ENCODE data around the gene CTSA.
"Not testable (repeated sequence)": the region's sequence is repeated elsewhere in the genome, so short reads cannot be mapped to it uniquely, and the experiment has no call there.

CTSA gene

DNA sequence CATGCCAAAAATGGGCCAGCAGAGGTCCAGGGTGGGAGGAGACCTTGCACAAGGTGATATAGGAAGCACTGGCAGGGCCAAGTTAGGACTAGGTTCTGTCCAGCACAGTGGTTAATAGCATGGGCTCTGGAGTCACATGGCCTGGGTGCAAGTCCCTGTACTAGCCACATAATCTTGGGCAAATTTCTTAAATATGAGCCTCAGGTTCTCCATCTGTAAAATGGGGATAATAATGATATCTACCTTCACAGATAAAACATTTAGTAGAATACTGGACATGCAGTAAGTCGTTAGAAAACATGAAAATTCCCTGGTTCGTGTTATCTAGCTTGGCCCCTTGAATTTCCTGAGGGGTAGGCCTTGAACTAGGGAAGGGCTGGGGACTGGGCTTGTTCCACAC, 6.2 kb downstream of the CTSA start:
- TF ChIP-seq, protein P1, sequence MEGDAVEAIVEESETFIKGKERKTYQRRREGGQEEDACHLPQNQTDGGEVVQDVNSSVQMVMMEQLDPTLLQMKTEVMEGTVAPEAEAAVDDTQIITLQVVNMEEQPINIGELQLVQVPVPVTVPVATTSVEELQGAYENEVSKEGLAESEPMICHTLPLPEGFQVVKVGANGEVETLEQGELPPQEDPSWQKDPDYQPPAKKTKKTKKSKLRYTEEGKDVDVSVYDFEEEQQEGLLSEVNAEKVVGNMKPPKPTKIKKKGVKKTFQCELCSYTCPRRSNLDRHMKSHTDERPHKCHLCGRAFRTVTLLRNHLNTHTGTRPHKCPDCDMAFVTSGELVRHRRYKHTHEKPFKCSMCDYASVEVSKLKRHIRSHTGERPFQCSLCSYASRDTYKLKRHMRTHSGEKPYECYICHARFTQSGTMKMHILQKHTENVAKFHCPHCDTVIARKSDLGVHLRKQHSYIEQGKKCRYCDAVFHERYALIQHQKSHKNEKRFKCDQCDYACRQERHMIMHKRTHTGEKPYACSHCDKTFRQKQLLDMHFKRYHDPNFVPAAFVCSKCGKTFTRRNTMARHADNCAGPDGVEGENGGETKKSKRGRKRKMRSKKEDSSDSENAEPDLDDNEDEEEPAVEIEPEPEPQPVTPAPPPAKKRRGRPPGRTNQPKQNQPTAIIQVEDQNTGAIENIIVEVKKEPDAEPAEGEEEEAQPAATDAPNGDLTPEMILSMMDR (IDR thresholded peaks at IDR 0.05; ENCODE audit: borderline replicate concordance, insufficient read depth, low read depth, low read length), result no peak
- no peak overlapping the region for H3K4me3 ChIP-seq (ENCODE audit: low read depth, low read length)

GRCh38 chr20:45897692-45898091, 6.6 kb downstream of the CTSA start:
- TF ChIP-seq, protein P1 (IDR thresholded peaks at IDR 0.05; ENCODE audit: borderline replicate concordance, insufficient read depth, low read depth, low read length), result no peak
- H3K4me3 ChIP-seq (ENCODE audit: low read depth, low read length), result no peak overlapping the region

GRCh38 chr20:45898285-45898684, 7.2 kb downstream of the CTSA start:
- H3K4me3 ChIP-seq (ENCODE audit: low read depth, low read length), result no peak overlapping the region
- TF ChIP-seq, protein P1 (IDR thresholded peaks at IDR 0.05; ENCODE audit: borderline replicate concordance, insufficient read depth, low read depth, low read length), result no peak

DNA sequence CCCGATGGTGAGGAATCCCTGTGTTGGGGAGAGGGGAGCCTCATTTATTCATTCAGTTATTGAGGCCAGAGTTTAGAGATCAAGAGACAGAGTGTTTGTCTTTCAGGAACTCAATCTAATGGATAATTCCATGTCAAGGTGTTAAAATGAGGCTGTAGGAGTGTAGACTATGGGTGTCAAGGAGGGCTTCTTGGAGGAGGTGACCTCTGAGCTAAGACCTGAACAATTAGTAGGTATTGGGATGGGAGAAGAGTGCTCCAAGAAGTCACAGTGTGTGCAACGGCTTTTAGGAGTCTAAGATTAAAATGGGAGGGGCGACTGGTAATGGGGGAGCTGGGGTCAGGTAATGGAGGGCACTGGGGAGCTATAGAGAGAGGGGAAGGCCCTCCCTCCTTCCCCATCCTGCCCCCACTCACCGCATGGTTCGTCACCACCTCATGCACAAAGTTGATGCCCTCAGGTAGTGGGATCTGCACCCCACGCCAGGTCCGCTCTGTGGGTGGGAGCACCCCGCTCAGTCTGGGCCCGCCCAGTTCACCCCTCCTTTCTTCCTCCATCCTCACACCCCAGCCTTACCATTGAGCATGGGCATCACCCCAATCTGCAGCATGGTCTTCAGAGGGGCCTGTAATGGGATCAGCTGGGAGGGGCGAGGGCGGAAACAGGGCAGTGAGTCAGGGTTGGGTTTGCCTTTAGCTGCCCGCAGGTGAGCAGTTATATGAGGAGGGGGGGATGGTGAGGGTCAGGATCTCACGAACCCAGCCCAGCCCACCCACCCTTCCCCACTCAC, 8.1 kb downstream of the CTSA start:
- H3K4me3 ChIP-seq (ENCODE audit: low read depth, low read length), result no peak overlapping the region

GRCh38 chr20:45901332-45901731, 10.2 kb downstream of the CTSA start:
- not testable (repeated sequence) for H3K4me3 ChIP-seq (ENCODE audit: low read depth, low read length)

More for the DNA sequence above, 8.1 kb downstream of the CTSA start:
- TF ChIP-seq, protein P1 (IDR thresholded peaks at IDR 0.05; ENCODE audit: borderline replicate concordance, insufficient read depth, low read depth, low read length), result no peak

GRCh38 chr20:45902199-45902701, 11.1 kb downstream of the CTSA start:
- H3K4me3 ChIP-seq (ENCODE audit: low read depth, low read length), result no peak overlapping the region
- TF ChIP-seq, protein P1 (IDR thresholded peaks at IDR 0.05; ENCODE audit: borderline replicate concordance, insufficient read depth, low read depth, low read length), result no peak

GRCh38 chr20:45904583-45905504, 13.7 kb downstream of the CTSA start:
- TF ChIP-seq, protein P1 (IDR thresholded peaks at IDR 0.05; ENCODE audit: borderline replicate concordance, insufficient read depth, low read depth, low read length), result no peak

More at GRCh38 chr20:45904583-45905504, 13.7 kb downstream of the CTSA start:
- H3K4me3 ChIP-seq (ENCODE audit: low read depth, low read length), result no peak overlapping the region

Data from GM12875 (cell line).